Epidermal melanocyte (primary cell): Measurements from ENCODE around the gene TSC22D4.
"Not testable (repeated sequence)": the region's sequence is repeated elsewhere in the genome, so short reads cannot be mapped to it uniquely, and the experiment has no call there.

ENCODE experiments used
- DNase-seq: peaks from one replicate; pipeline ENCODE4 v3.0.0; 2011; ENCODE audit warnings: low spot score; ENCODE audit not compliant: insufficient read length

The TSC22D4 gene

GRCh38 chr7:100478958-100479660 lies at the start of gene TSC22D4:
TSS of gene TSC22D4 (minus strand) at chr7:100479214. CDS start at chr7:100478038, 1,176 bp downstream.
- DNase-seq = peak; percentile 97

- DNase-seq = not testable (repeated sequence)
Observed at GRCh38 chr7:100528108-100528866, 49.3 kb upstream of the TSC22D4 start.

- not testable (repeated sequence) for DNase-seq
Observed at GRCh38 chr7:100523192-100523591, 44.2 kb upstream of the TSC22D4 start.

GRCh38 chr7:100521909-100522593 lies 43.0 kb upstream of the TSC22D4 start:
- DNase-seq = not testable (repeated sequence)

GRCh38 chr7:100521076-100521475 lies 42.1 kb upstream of the TSC22D4 start:
- DNase-seq = no peak

- DNase-seq = no peak
Observed at GRCh38 chr7:100520138-100520537, 41.1 kb upstream of the TSC22D4 start.

- no peak for DNase-seq
Observed at GRCh38 chr7:100519580-100519979, 40.6 kb upstream of the TSC22D4 start.

GRCh38 chr7:100517305-100517704 lies 38.3 kb upstream of the TSC22D4 start:
- no peak for DNase-seq

- DNase-seq = peak; percentile 84
Observed at GRCh38 chr7:100516135-100516812, 37.3 kb upstream of the TSC22D4 start.

- DNase-seq = no peak
Observed at GRCh38 chr7:100515072-100515532, 36.1 kb upstream of the TSC22D4 start.

GRCh38 chr7:100513212-100513810 lies 34.3 kb upstream of the TSC22D4 start:
- no peak for DNase-seq

- no peak for DNase-seq
Observed at GRCh38 chr7:100510437-100511239, 31.6 kb upstream of the TSC22D4 start.

- no peak for DNase-seq
Observed at GRCh38 chr7:100509231-100509630, 30.2 kb upstream of the TSC22D4 start.

- no peak for DNase-seq
Observed at GRCh38 chr7:100506356-100506923, 27.4 kb upstream of the TSC22D4 start.

- no peak for DNase-seq
Observed at GRCh38 chr7:100504887-100505611, 26.0 kb upstream of the TSC22D4 start.

GRCh38 chr7:100504031-100504430 lies 25.0 kb upstream of the TSC22D4 start:
- DNase-seq = not testable (repeated sequence)

GRCh38 chr7:100500743-100501142 lies 21.7 kb upstream of the TSC22D4 start:
- not testable (repeated sequence) for DNase-seq

GRCh38 chr7:100496509-100496908 lies 17.5 kb upstream of the TSC22D4 start:
- no peak for DNase-seq
